GM10248 (cell line): ENCODE data around the gene ALKBH6.

Experiments
- CTCF ChIA-PET: fragments of 300-600 bp; sonication (Branson Sonifier 250); formaldehyde crosslinking; extraction: SDS; loops from one replicate; lab custom pipeline; 2021; ENCODE audit warnings: antibody characterized with exemption; lab: Yijun Ruan, JAX
- POLR2A ChIA-PET: fragments of 350-650 bp; sonication (Branson Sonifier 250); formaldehyde crosslinking; extraction: SDS; loops from one replicate; lab custom pipeline; 2020; ENCODE audit warnings: antibody characterized with exemption; lab: Yijun Ruan, JAX
- DNase-seq: peaks from one replicate; pipeline ENCODE4 v3.0.0; 2012; ENCODE audit errors: extremely low spot score
- CTCF ChIP-seq: IDR thresholded peaks from 2 replicates; pipeline ENCODE4 v1.5.1; 2012; ENCODE audit warnings: mild to moderate bottlenecking, low read depth; ENCODE audit errors: extremely low read depth, missing control alignments, control extremely low read depth

Gene ALKBH6

GRCh38 chr19:35978832-35979365 is 35.1 kb downstream of the ALKBH6 start:
- no peak for DNase-seq
- CTCF ChIA-PET: no interaction called here
- POLR2A ChIA-PET: no interaction called here
- no peak for TF ChIP-seq CTCF

- CTCF ChIA-PET: no interaction called here
- no peak for DNase-seq
- POLR2A ChIA-PET: no interaction called here
- TF ChIP-seq CTCF: no peak
Observed at GRCh38 chr19:35978271-35978670, 35.7 kb downstream of the ALKBH6 start.

GRCh38 chr19:35977446-35978222 is 36.4 kb downstream of the ALKBH6 start:
- CTCF ChIA-PET: interaction anchor here (1.1 kb wide), 1 partner anchor 9 kb away, joined by 3 read pairs; no protein-coding TSS in a partner anchor
- peak; percentile 18 for TF ChIP-seq CTCF
- DNase-seq: no peak
- POLR2A ChIA-PET: no interaction called here

GRCh38 chr19:35975608-35976214 is 38.3 kb downstream of the ALKBH6 start:
- TF ChIP-seq CTCF: no peak
- DNase-seq: no peak
- ChIA-PET CTCF (no interaction called here), POLR2A (no interaction called here)

- DNase-seq: no peak
- ChIA-PET CTCF (no interaction called here), POLR2A (no interaction called here)
- TF ChIP-seq CTCF: no peak
Observed at GRCh38 chr19:35973487-35973886, 40.5 kb downstream of the ALKBH6 start.

- no peak for DNase-seq
- ChIA-PET CTCF (interaction anchor here (0.9 kb wide), 1 partner anchor 112 kb away, joined by 3 read pairs; no protein-coding TSS in a partner anchor), POLR2A (no interaction called here)
- no peak for TF ChIP-seq CTCF
Observed at GRCh38 chr19:35966771-35967170, 47.2 kb downstream of the ALKBH6 start.
